ENCODE measurements around the gene CEBPB.

The CEBPB gene

DNA sequence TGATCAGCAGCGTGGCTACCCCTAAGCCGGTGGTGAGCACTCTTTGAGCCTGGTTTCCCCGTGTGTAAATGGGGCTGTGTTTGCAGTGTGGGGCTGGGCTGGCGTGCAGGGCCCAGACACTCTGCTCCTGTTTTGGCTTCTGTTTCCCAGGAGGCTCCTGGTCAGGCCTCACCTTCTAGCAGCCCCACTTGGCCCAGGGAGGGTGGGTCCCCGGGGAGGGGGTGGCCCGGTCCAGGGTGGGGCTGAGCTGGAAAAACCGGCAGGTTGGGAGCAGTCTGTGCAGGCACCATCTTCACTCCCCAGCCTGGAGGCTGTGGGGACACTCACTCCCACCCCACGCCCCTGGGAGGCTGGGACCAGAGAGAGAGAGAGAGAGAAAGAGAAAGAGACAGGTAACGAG is 25.3 kb downstream of the CEBPB start:
- no peak overlapping the region for H3K4me3 ChIP-seq (ENCODE audit: low read depth, low read length)
- TF ChIP-seq CTCF (IDR thresholded peaks at IDR 0.05; ENCODE audit: borderline replicate concordance, insufficient read depth, low read depth, low read length): no peak

DNA sequence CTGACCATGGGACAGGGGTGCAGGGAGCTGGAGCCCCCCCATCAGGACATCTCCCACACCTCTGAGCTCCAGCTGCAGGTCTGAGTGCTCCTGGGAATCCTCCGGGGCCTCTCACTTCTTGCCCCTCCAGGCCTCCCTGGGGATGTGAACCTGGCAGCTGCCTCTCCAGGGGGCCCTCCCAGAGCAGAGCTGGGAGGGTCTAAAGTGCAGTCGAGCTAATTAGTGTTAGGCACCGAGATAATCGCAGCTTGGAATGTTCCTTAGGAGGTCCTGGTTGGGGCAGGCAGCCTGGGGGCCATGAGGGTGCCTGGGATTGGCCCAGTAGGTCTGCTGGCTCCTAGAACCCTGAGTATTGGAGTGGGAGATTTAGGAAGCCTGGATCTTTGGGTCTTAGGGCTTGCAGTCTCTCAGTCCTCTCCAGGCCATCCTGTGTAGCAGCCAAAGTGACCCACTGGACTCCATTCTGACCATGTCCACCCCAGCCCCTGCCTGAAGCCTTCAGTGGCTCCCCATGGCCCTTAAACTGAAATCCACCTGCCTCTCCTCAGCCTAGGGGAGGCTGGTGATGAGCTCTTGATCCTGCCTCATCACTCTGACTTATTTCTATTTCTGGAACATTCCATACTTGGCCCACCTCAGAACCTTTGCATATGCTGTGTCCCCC is 26.0 kb downstream of the CEBPB start:
- H3K4me3 ChIP-seq (ENCODE audit: low read depth, low read length): no peak overlapping the region
- no peak for TF ChIP-seq CTCF (IDR thresholded peaks at IDR 0.05; ENCODE audit: borderline replicate concordance, insufficient read depth, low read depth, low read length)

DNA sequence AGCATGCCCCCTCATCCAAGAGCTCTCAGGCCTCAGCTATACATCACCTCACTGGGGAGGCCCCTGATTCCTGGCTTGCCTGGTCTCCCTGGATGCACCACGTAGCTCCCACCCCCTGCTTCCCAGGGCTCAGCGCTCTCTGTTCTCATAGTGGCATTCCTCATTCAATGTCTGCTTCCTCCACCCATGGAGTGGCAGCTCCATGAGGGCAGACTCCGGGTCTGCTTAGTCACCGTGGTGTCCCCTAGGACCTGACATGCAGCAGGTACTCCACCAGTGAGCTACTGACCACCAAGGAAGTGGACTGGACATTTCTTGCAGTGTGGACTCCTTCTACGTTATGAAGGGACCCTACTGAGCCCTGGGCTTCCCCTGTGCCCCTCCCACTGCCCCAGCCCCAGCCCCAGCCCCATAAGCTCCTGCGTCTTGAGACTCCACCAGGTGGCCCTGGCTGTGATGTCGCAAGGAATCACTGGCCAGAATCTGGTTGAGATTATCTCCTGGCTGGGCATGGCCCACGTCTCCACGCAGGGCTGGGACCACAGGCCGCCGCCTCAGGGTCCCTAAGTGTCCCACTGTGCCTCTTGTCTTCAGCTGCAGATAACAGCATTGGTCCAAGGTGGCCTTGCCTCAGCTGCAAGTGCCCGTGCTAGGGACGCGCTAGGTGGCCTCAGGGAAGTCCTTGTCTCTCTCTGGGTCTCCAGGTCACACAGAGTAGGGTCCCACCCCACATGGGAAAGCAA is 26.7 kb downstream of the CEBPB start:
- H3K4me3 ChIP-seq (ENCODE audit: low read depth, low read length): no peak overlapping the region
- no peak for TF ChIP-seq CTCF (IDR thresholded peaks at IDR 0.05; ENCODE audit: borderline replicate concordance, insufficient read depth, low read depth, low read length)

DNA sequence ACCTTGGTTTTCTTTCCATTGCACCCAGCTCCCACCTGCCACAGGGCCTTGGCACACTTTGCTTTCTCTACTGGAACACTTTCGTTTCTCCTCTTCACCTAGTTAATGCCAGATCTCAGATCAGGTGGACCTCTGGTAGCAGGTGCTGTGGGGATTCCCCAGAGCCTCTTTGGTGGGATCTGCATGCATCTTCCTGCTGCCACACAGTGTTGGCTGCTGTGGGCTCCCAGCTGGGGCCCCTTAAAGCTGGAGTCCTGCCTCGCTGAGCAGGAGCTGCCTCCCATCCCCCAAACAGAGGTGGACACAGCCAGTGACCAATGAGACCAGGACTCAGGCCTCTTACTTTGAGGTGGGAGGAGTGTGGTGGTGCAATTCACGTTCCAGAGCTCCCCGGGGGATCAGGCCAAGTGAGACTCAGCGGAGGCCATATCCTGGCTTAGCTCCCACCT is 28.4 kb downstream of the CEBPB start:
- H3K4me3 ChIP-seq (ENCODE audit: low read depth, low read length): no peak overlapping the region
- TF ChIP-seq CTCF (IDR thresholded peaks at IDR 0.05; ENCODE audit: borderline replicate concordance, insufficient read depth, low read depth, low read length): no peak

- no peak overlapping the region for H3K4me3 ChIP-seq (ENCODE audit: low read depth, low read length)
- TF ChIP-seq CTCF (IDR thresholded peaks at IDR 0.05; ENCODE audit: borderline replicate concordance, insufficient read depth, low read depth, low read length): no peak
These were observed 29.0 kb downstream of the CEBPB start for GRCh38 chr20:50219600-50219999.

DNA sequence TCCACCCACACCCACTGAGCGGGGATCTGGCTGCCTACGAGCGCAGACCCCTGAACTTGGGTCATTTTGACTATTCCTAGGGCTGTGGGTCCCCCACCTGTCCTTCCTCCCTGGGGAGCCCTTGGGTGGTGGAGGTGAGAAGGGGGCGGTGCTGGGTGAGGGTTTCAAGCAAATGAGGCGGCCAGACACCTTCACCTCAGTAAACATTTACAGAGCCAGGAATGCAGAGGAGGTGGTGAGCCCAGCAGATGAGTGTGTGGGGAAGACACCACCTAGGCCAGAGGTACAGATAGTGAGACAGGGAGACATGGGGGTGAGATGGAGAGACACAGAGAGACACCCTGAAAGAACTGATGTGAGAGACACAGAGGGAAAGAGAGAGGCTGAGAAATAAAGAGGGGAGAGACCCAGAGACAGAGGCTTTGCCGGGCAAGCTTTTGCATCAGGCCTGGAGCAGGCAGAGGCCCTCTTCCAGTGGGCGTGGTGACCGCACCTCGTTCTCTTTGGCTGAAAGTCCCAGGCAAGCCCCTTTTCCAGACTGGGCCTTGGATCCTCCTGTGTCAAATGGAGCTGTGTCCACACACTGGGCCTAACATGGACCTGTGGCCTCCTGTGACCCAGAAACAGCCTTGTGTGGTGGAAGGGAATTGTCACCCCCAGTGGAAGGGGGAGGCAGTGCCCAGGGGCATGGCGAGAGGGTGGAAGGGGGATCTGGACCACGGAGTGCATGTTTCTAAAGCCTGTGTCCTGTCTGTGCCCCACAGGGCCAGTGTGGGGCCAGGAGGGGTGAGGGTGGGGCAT is 29.7 kb downstream of the CEBPB start:
- no peak for TF ChIP-seq CTCF (IDR thresholded peaks at IDR 0.05; ENCODE audit: borderline replicate concordance, insufficient read depth, low read depth, low read length)
- no peak overlapping the region for H3K4me3 ChIP-seq (ENCODE audit: low read depth, low read length)
